ENCODE measurements around the gene MED29.

MED29 gene

GRCh38 chr19:39411081-39411831 is 20.1 kb downstream of the MED29 start:
- no peak for DNase-seq (ENCODE audit: low read depth)

GRCh38 chr19:39411832-39412099 is 20.6 kb downstream of the MED29 start:
- DNase-seq (ENCODE audit: low read depth) = peak; percentile 84

- DNase-seq (ENCODE audit: low read depth) = peak; percentile 97
These were observed 21.1 kb downstream of the MED29 start, which contains the start of gene PLEKHG2 for GRCh38 chr19:39412100-39412866. Gene PLEKHG2, plus strand, starts transcription at chr19:39412669. Its CDS starts 1,418 bp downstream, at chr19:39414087.

GRCh38 chr19:39412867-39413271 is 21.7 kb downstream of the MED29 start:
- DNase-seq (ENCODE audit: low read depth) = no peak

GRCh38 chr19:39413272-39413910 is 22.2 kb downstream of the MED29 start:
- DNase-seq (ENCODE audit: low read depth) = no peak

GRCh38 chr19:39413911-39414608 is 22.9 kb downstream of the MED29 start:
- no peak for DNase-seq (ENCODE audit: low read depth)

- no peak for DNase-seq (ENCODE audit: low read depth)
These were observed 24.2 kb downstream of the MED29 start for GRCh38 chr19:39415111-39416046.

- DNase-seq (ENCODE audit: low read depth) = no peak
These were observed 25.3 kb downstream of the MED29 start for GRCh38 chr19:39416152-39417120.

GRCh38 chr19:39417463-39418181 is 26.4 kb downstream of the MED29 start:
- DNase-seq (ENCODE audit: low read depth) = no peak

GRCh38 chr19:39419003-39419402 is 27.8 kb downstream of the MED29 start:
- no peak for DNase-seq (ENCODE audit: low read depth)

- no peak for DNase-seq (ENCODE audit: low read depth)
These were observed 29.6 kb downstream of the MED29 start for GRCh38 chr19:39420769-39421168.

GRCh38 chr19:39422020-39422419 is 30.8 kb downstream of the MED29 start:
- DNase-seq (ENCODE audit: low read depth) = no peak

GRCh38 chr19:39423258-39424086 is 32.3 kb downstream of the MED29 start:
- DNase-seq (ENCODE audit: low read depth) = no peak

- no peak for DNase-seq (ENCODE audit: low read depth)
These were observed 33.8 kb downstream of the MED29 start for GRCh38 chr19:39424934-39425333.

GRCh38 chr19:39425744-39426143 is 34.6 kb downstream of the MED29 start:
- DNase-seq (ENCODE audit: low read depth) = no peak

GRCh38 chr19:39426170-39426569 is 35.0 kb downstream of the MED29 start:
- no peak for DNase-seq (ENCODE audit: low read depth)

- DNase-seq (ENCODE audit: low read depth) = no peak
These were observed 36.5 kb downstream of the MED29 start for GRCh38 chr19:39427707-39428106.

- DNase-seq (ENCODE audit: low read depth) = no peak
These were observed 37.3 kb downstream of the MED29 start for GRCh38 chr19:39428283-39429112.

All from stimulated activated CD8-positive, alpha-beta memory T cell treated with anti-CD3 and anti-CD28 coated beads, Interleukin-12 subunit alpha, Interleukin-12 subunit beta, amount 100 ng/mL, for 1 hour (primary cell).